COR-L47 (cell line): ENCODE data around the gene CHIT1.

Experiments
- DNase-seq: peaks from one replicate; lab custom pipeline; 2025; lab: John Stamatoyannopoulos, UW

Gene CHIT1

GRCh38 chr1:203174324-203174985 lies 55.0 kb downstream of the CHIT1 start:
- no peak for DNase-seq

- DNase-seq = no peak
These were observed 55.9 kb downstream of the CHIT1 start for GRCh38 chr1:203173566-203173965.

GRCh38 chr1:203173011-203173555 lies 56.4 kb downstream of the CHIT1 start:
- DNase-seq = no peak

- DNase-seq = peak; percentile 44
These were observed 57.1 kb downstream of the CHIT1 start for GRCh38 chr1:203172184-203173010.

- DNase-seq = no peak
These were observed 57.9 kb downstream of the CHIT1 start for GRCh38 chr1:203171341-203172183.

- DNase-seq = no peak
These were observed 58.7 kb downstream of the CHIT1 start for GRCh38 chr1:203170625-203171330.

GRCh38 chr1:203169770-203170520 lies 59.5 kb downstream of the CHIT1 start:
- DNase-seq = no peak

GRCh38 chr1:203168991-203169390 lies 60.5 kb downstream of the CHIT1 start:
- DNase-seq = no peak

GRCh38 chr1:203168256-203168786 lies 61.2 kb downstream of the CHIT1 start:
- no peak for DNase-seq

GRCh38 chr1:203167913-203168200 lies 61.6 kb downstream of the CHIT1 start:
- no peak for DNase-seq

- DNase-seq = peak; percentile 17
These were observed 62.2 kb downstream of the CHIT1 start for GRCh38 chr1:203167026-203167912.

GRCh38 chr1:203166192-203166940 lies 63.1 kb downstream of the CHIT1 start:
- DNase-seq = no peak
